Liver (tissue), 9 donors: Measurements from ENCODE around the gene CACNB1. TPM values are rescaled to one million over a fixed set of nuclear protein-coding genes. Genes with fewer than 3 reads are reported as not detected.

Source experiments
- DNase-seq: peaks from one replicate; pipeline ENCODE4 v3.0.0-alpha.2; 2017; ENCODE audit warnings: low spot score
- H3K27ac ChIP-seq, 2 donors: one replicate each; pipeline ENCODE4 v1.7.0; 2013; ENCODE audit warnings: inconsistent platforms in 2 of 2, low read length in 2 of 2, control low read depth in 1 of 2, low read depth in 1 of 2, mild to moderate bottlenecking in 1 of 2
- H3K27me3 ChIP-seq, 4 donors: one replicate each; pipeline versions ENCODE4 v1.6.1 to v1.7.0; 2013; ENCODE audit warnings: low read length in 3 of 4, inconsistent platforms in 1 of 4, mild to moderate bottlenecking in 1 of 4, moderate library complexity in 1 of 4; ENCODE audit not compliant: control insufficient read depth in 4 of 4, insufficient read depth in 4 of 4
- H3K36me3 ChIP-seq, 4 donors: one replicate each; pipeline versions ENCODE4 v1.6.1 to v1.7.0; 2013; ENCODE audit warnings: low read length in 3 of 4, mild to moderate bottlenecking in 3 of 4, low read depth in 1 of 4, moderate library complexity in 1 of 4; ENCODE audit not compliant: control insufficient read depth in 4 of 4, insufficient read depth in 3 of 4
- H3K4me1 ChIP-seq, 4 donors: one replicate each; pipeline versions ENCODE4 v1.6.1 to v1.7.0; 2013; ENCODE audit warnings: low read length in 3 of 4, mild to moderate bottlenecking in 3 of 4, moderate library complexity in 1 of 4; ENCODE audit not compliant: control insufficient read depth in 4 of 4, insufficient read depth in 4 of 4
- H3K4me3 ChIP-seq, 3 donors: one replicate each; pipeline versions ENCODE4 v1.6.1 to v1.7.0; 2013; ENCODE audit warnings: low read length in 3 of 3, control low read depth in 1 of 3, low read depth in 1 of 3, mild to moderate bottlenecking in 1 of 3
- H3K9ac ChIP-seq, 2 donors: one replicate each; pipeline ENCODE4 v1.7.0; 2013; ENCODE audit warnings: low read length in 2 of 2, mild to moderate bottlenecking in 2 of 2, moderate library complexity in 2 of 2, control low read depth in 1 of 2, low read depth in 1 of 2
- H3K9me3 ChIP-seq, 4 donors: one replicate each; pipeline versions ENCODE4 v1.6.1 to v1.7.0; 2013; ENCODE audit warnings: low read length in 3 of 4; ENCODE audit not compliant: control insufficient read depth in 4 of 4
- EGR1 ChIP-seq, 2 donors: IDR thresholded peaks; 2 replicates each; pipeline ENCODE4 v1.6.1; 2016 to 2018; ENCODE audit warnings: antibody characterized with exemption in 2 of 2, low read depth in 2 of 2
- FOXA1 ChIP-seq: IDR thresholded peaks from 2 replicates; pipeline ENCODE4 v1.6.1; 2016; ENCODE audit warnings: antibody characterized with exemption
- GABPA ChIP-seq, 2 donors: IDR thresholded peaks in 1 of 2; conservative IDR thresholded peaks in 1 of 2; 2 replicates each; pipeline ENCODE4 v1.6.1; 2016; ENCODE audit warnings: antibody characterized with exemption in 2 of 2, mild to moderate bottlenecking in 1 of 2, moderate library complexity in 1 of 2
- HNF4A ChIP-seq, 2 donors: conservative IDR thresholded peaks; 2 replicates each; pipeline ENCODE4 v1.6.1; 2016; ENCODE audit warnings: antibody characterized with exemption in 2 of 2, mild to moderate bottlenecking in 2 of 2
- HNF4G ChIP-seq: IDR thresholded peaks from 2 replicates; pipeline ENCODE4 v1.6.1; 2016; ENCODE audit warnings: antibody characterized with exemption
- JUND ChIP-seq, 2 donors: IDR thresholded peaks; 2 replicates each; pipeline ENCODE4 v1.6.1; 2016; ENCODE audit warnings: antibody characterized with exemption in 2 of 2
- RXRA ChIP-seq, 2 donors: IDR thresholded peaks; 2 replicates each; pipeline ENCODE4 v1.6.1; 2017 to 2018; ENCODE audit warnings: antibody characterized with exemption in 2 of 2, mild to moderate bottlenecking in 1 of 2
- TAF1 ChIP-seq: conservative IDR thresholded peaks from 2 replicates; pipeline ENCODE4 v1.6.1; 2016; ENCODE audit warnings: antibody characterized with exemption, mild to moderate bottlenecking
- WGBS: extraction: QIAGEN DNeasy Blood & Tissue Kit; methylation state at CpG from one replicate; pipeline ENCODE4 v1.1.7; 2013; 5-methylcytosine and 5-hydroxymethylcytosine counted together
- polyA plus RNA-seq, 2 donors: library from polyadenylated mRNA; stranded (reverse) in 1 of 2; unstranded in 1 of 2; fragments of 200-250 nt in 1 of 2; fragments of >200 nt in 1 of 2; fragmentation: Nextera tagmentation in 1 of 2; extraction: Ambion mirVana in 1 of 2; gene quantifications; one replicate each; pipeline versions ENCODE4 v1.2.1 to v1.2.3, GENCODE V29; 2013 to 2015
- total RNA-seq, 2 donors: library from RNA; depleted of rRNA; stranded (reverse); fragments of >200 nt; gene quantifications; one replicate each; pipeline ENCODE4 v1.2.3, GENCODE V29; 2014
- TF ChIP-seq, protein P1 (sequence below): IDR thresholded peaks from 2 replicates; pipeline ENCODE4 v1.6.1; 2016; ENCODE audit warnings: antibody characterized with exemption
- TF ChIP-seq, protein P2 (sequence below): IDR thresholded peaks from 2 replicates; pipeline ENCODE4 v1.6.1; 2016; ENCODE audit warnings: antibody characterized with exemption
- TF ChIP-seq, protein P3 (sequence below): fragments of 150-350 bp; IDR thresholded peaks from 2 replicates; pipeline ENCODE4 v1.5.1; 2017; ENCODE audit warnings: improper control_type of control experiment, low read depth, low read length; ENCODE audit not compliant: missing input control
- donor health status: healthy.
- donor health status: healthy.
- donor health status: healthy.
- donor health status: healthy.
- donor health status: healthy.

The CACNB1 gene
- total and polyA plus RNA-seq, 4 donors: 0.05 to 1.3 (median 0.26) TPM

DNA sequence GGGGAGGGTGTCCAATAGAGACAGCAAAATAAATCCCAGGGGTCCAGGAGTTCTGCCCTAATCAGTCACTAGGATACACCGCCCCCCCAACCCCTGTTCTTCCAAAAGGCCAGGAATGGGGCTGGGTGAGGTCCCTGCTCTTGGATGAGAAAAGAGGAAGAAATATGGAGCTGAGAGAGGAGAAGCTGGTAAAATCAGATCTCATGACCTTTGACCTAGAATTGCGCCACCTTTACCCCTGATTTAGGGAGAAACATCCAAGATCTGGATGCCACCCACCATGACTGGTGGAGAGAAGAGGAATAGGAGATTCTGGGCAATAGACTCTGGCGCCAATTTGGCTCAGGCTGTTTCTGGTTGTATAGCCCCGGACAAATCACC lies 707 bp upstream of the CACNB1 start:
- no peak for DNase-seq
- H3K4me3 ChIP-seq: no peak overlapping the region
- 82% methylated on average over 4 of the region's 4 CpGs for WGBS
- TF ChIP-seq TAF1 (no peak), FOXA1 (no peak), EGR1 (IDR thresholded peaks at IDR 0.05; ENCODE audit: low read depth in 2 of 2) (no peak), RXRA (IDR thresholded peaks at IDR 0.05) (no peak), JUND (IDR thresholded peaks at IDR 0.05) (no peak), HNF4G (no peak), GABPA (IDR thresholded peaks at IDR 0.05 in 1 of 2, conservative IDR thresholded peaks at IDR 0.05 in 1 of 2) (no peak)
- TF ChIP-seq, protein P1, sequence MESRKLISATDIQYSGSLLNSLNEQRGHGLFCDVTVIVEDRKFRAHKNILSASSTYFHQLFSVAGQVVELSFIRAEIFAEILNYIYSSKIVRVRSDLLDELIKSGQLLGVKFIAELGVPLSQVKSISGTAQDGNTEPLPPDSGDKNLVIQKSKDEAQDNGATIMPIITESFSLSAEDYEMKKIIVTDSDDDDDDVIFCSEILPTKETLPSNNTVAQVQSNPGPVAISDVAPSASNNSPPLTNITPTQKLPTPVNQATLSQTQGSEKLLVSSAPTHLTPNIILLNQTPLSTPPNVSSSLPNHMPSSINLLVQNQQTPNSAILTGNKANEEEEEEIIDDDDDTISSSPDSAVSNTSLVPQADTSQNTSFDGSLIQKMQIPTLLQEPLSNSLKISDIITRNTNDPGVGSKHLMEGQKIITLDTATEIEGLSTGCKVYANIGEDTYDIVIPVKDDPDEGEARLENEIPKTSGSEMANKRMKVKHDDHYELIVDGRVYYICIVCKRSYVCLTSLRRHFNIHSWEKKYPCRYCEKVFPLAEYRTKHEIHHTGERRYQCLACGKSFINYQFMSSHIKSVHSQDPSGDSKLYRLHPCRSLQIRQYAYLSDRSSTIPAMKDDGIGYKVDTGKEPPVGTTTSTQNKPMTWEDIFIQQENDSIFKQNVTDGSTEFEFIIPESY: no peak
- TF ChIP-seq, protein P2, sequence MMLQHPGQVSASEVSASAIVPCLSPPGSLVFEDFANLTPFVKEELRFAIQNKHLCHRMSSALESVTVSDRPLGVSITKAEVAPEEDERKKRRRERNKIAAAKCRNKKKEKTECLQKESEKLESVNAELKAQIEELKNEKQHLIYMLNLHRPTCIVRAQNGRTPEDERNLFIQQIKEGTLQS: no peak
- no peak overlapping the region for H3K9ac ChIP-seq
- peaks cover 6 to 17% (median 13%) of the 10 kb centered on the region in 4 donors for H3K36me3 ChIP-seq
- no peaks in the 10 kb centered on the region for H3K27me3 ChIP-seq
- H3K4me1 ChIP-seq: peaks cover 7 to 22% (median 15%) of the 10 kb centered on the region in 4 donors
- H3K27ac ChIP-seq: no peak overlapping the region
- no peaks in the 10 kb centered on the region for H3K9me3 ChIP-seq

DNA sequence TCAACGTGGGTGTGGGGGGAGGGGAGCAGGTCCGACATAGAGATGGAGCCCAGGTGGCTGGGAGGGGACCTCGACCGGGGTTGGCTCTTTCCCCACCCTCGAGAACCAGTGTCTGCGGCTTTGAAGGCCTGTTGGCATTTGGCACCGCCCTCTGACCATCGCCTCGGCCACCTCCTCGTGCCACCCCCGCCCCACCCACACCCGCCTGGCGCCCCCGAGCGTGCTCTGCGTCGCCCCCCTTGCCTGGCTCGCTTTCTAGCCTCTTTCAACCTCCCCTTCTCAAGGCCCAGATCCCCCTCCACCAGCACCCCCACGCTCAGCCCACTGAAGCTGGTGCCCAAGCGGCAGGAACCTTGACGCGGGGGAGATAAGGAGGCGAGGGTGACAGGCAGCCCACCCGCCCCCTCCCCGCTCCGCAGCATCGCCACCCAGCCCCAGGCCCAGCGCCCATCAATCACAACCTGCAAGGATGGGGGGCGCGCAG lies 619 bp downstream of the CACNB1 start:
- 4% methylated on average over 30 of the region's 30 CpGs for WGBS
- TF ChIP-seq RXRA (IDR thresholded peaks at IDR 0.05) (no peak), JUND (IDR thresholded peaks at IDR 0.05) (no peak), HNF4A (conservative IDR thresholded peaks at IDR 0.05) (no peak), HNF4G (no peak), TAF1 (no peak)
- TF ChIP-seq, protein P3, sequence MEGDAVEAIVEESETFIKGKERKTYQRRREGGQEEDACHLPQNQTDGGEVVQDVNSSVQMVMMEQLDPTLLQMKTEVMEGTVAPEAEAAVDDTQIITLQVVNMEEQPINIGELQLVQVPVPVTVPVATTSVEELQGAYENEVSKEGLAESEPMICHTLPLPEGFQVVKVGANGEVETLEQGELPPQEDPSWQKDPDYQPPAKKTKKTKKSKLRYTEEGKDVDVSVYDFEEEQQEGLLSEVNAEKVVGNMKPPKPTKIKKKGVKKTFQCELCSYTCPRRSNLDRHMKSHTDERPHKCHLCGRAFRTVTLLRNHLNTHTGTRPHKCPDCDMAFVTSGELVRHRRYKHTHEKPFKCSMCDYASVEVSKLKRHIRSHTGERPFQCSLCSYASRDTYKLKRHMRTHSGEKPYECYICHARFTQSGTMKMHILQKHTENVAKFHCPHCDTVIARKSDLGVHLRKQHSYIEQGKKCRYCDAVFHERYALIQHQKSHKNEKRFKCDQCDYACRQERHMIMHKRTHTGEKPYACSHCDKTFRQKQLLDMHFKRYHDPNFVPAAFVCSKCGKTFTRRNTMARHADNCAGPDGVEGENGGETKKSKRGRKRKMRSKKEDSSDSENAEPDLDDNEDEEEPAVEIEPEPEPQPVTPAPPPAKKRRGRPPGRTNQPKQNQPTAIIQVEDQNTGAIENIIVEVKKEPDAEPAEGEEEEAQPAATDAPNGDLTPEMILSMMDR: no peak
- TF ChIP-seq, protein P2: no peak
- TF ChIP-seq, protein P1: no peak
- no peak overlapping the region for H3K27ac ChIP-seq
- peaks cover 7 to 20% (median 14%) of the 10 kb centered on the region in 4 donors for H3K4me1 ChIP-seq
- DNase-seq: no peak
- peak overlapping the region in 1 of 3 donors; percentile 60 for H3K4me3 ChIP-seq
- peaks cover 2 to 5% (median 3%) of the 10 kb centered on the region in 4 donors for H3K36me3 ChIP-seq
- H3K9me3 ChIP-seq: no peaks in the 10 kb centered on the region
- no peak overlapping the region for H3K9ac ChIP-seq
- no peaks in the 10 kb centered on the region for H3K27me3 ChIP-seq
